NCI-H2171 (cell line): ENCODE results near the gene RNF175.
"Not testable (repeated sequence)": the region's sequence is repeated elsewhere in the genome, so short reads cannot be mapped to it uniquely, and the experiment has no call there.

Source experiments
- DNase-seq: peaks from one replicate; lab custom pipeline; 2025; lab: John Stamatoyannopoulos, UW

Gene RNF175

DNA sequence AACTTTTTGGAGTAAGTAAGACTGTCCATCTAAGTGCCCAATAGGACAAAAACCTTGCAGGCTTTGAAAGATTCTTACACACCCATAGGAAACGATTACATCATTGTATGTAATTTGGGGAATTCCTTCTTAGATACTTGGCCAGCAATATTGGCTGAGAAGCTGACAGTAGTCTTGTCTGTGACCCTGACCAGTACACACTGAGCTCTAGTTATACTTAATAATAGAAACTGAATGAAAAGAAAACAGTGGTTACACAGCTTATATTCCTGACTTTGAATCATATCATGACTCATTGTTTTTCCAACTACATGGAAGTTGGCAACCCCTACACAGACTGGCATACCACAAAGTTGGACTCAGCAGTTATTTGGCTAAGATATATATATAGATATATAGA, 82.8 kb downstream of the RNF175 start:
- DNase-seq: no peak

DNA sequence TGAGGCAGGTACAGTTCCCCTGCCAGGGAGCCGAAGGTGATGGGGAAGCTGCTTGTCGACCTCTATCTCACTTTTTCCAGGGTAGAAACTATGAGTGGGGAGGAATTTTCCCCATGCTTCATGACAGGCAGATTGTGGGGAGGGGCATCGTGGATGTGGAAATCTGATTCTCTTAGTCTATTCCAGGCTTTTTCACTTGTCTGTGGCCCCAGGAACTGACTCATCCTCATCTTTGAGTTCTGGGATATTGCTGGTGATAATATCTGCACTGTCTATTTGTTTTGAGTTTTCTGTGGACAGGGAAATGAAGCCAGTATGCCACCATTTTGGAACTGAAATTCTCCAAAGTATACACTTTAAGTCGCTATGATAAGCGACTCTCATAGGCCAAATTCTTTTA, 83.3 kb downstream of the RNF175 start:
- DNase-seq: no peak

DNA sequence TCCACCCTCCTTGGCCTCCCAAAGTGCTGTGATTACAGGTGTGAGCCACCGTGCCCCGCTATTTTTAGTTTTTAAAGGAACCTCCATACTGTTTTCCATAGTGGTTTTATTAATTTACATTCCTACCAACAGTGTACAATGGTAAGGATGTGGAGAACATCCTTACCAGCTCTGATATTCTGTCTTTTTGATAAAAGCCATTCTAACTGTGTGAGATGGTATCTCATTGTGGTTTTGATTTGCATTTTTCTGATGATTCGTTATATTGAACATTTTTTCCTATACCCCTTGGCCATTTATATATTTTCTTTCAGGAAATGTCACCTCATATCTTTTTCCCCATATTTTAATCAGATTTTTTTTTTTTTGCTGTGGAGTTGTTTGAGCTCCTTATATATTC, 90.0 kb downstream of the RNF175 start:
- DNase-seq: no peak

DNA sequence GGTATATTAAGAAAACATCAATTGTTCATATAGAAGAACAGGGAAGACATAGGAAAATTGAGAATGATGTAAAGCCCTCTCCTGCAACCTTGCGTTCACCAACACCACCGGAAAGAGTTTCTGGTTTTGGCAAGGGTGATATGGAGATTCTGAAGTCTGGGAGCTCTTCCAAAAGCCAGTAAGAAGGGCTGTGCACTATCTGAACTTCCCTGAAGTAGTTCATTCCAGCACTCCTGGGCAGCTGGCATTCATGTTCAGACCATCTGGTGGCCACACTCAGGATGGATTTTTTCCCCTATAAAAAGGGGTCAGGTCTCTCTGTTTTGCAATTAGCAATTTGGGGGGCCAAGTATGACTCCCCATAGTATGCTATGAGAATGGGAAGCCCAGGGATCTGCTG, 91.2 kb downstream of the RNF175 start:
- DNase-seq: no peak

DNA sequence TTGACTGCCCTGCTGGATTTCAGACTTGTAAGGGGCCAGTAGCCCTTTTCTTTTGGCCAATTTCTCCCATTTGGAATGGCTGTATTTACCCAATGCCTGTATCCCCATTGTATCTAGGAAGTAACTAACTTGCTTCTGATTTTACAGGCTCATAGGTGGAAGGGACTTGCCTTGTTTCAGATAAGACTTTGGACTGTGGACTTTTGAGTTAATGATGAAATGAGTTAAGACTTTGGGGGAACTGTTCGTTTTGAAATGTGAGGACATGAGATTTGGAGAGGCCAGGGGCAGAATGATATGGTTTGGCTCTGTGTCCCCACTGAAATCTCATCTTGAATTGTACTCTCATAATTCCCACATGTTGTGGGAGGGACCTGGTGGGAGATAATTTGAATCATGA, 93.3 kb downstream of the RNF175 start:
- DNase-seq: not testable (repeated sequence)

DNA sequence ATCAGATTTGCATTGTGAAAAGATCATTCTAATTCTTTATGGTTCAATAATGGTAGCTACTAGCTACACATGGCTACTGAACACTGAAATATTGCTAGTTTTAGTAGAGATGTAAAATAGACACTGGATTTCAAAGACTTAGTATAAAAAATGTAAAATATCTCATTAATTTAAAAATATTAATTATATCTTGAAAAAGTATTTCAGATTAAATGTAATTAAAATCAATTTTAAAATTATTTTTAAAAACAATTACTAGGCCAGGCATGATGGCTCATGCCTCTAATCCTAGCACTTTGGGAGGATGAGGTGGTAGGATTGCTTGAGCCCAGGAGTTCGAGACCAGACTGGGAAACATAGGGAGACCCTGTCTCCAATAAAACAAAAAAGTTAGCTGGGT, 96.2 kb downstream of the RNF175 start:
- no peak for DNase-seq

GRCh38 chr4:153661908-153662307, 97.9 kb downstream of the RNF175 start:
- no peak for DNase-seq

DNA sequence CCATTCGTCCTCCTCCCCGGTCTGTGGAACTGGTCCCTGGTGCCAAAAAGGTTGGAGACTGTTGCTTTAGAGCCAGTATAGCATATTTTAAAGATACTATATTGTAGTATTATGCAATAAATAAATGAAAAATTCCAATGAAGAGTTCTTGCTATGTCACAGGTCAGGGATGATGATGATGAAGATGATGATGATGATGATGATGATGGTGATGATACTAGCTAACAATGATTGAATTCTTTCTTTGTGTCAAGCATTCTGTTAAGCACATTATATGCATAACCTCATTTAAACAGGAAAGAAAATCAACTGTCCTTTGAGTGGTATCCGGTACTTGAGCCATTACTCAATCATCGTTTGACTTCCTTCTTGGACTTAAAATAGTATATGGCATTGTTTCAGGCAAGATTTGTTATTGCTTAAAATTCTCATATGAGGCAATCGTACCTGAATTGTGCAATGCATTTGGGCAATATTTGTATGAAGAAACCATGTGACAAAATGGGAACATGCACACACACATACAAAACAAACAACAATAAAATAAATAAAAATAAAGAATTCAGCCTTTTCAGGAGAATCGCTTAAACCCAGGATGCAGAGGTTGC, 98.5 kb downstream of the RNF175 start:
- DNase-seq: no peak
